ENCODE measurements around the gene SCPEP1.
"Not testable (repeated sequence)": the region's sequence is repeated elsewhere in the genome, so short reads cannot be mapped to it uniquely, and the experiment has no call there.

SCPEP1 gene

GRCh38 chr17:56977673-56978395 lies at the start of gene SCPEP1:
Gene SCPEP1, plus strand, starts transcription at chr17:56978131. Its CDS starts 29 bp downstream, at chr17:56978160.
- DNase-seq: peak; percentile 34 to 93 (median 84)

GRCh38 chr17:56928586-56928985 lies 49.3 kb upstream of the SCPEP1 start:
- DNase-seq: no peak

- no peak for DNase-seq
Measured at GRCh38 chr17:56929362-56929969, 48.5 kb upstream of the SCPEP1 start.

DNA sequence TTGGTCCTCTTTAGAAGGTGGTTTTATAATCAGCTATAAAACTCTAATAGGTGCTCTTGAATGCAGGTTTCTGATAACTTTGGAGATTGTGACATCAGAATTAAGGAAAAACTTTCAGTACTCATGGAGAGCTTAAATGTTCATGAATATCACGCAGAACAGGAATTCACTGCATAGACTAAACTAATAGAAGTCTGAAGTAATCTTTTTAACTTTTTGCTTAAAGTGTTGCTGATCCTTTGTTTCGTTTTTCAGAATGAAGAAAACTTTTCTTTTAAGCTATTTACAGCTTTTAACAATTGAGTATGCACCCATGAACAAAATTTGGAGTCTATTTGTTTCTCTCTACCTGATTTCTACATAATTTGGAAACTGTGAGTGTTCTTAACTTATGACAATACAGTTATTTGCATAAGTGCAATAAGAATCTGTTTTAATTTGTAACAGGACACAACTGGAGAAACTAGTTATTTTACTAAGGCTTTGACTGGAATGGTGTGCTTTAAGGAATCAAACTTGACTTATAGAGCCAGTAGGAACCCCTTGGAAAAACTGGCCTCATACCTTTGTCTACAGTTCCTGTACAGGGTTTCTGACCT lies 47.1 kb upstream of the SCPEP1 start:
- DNase-seq: no peak

DNA sequence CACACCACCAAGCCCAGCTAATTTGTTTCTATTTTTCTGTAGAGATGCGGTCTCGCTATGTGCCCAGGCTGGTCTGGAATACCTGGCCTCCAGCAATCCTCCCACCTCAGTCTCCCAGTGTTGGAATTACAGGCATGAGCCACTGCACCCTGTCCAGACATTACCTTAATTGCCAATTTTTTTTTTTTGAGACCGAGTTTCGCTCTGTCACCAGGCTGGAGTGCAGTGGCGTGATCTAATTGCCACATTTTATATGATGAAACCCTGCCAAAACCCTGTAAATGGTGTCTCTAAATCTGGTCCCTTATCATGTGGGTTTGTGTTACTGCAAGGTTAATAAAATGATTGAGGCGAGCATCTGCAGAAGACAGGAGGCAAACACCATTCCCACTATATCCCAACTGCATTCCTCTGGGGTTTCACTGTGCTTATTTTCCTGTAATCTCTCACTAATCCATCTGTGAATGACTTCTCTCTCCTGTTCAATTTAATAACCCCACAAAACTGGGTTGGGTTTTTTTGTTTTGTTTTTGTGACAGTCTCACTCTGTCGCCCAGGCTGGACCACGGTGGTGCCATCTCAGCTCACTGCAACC lies 44.7 kb upstream of the SCPEP1 start:
- DNase-seq: no peak

- no peak for DNase-seq
Measured at GRCh38 chr17:56933868-56934267, 44.1 kb upstream of the SCPEP1 start.

GRCh38 chr17:56934280-56934679 lies 43.7 kb upstream of the SCPEP1 start:
- no peak for DNase-seq

GRCh38 chr17:56935461-56935860 lies 42.5 kb upstream of the SCPEP1 start:
- no peak for DNase-seq

GRCh38 chr17:56936697-56937322 lies 41.1 kb upstream of the SCPEP1 start:
- DNase-seq: no peak

DNA sequence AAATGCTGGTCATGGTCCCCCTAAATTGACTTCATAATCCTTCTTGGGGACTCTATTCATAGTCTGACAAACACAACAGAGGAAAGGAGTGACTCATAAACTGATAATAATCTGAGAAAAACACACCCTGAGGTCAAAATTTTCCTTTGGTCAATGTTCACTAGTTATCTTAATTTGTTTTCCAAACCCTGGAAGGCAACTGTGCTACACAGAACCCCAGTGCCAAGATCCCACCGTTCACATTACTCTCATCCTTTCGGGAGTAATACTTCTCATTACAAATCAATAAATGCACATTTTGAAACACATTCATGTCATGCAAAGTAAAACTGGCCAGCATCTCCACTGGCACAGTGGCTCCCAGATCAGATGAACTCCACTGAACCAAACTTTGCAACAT lies 40.2 kb upstream of the SCPEP1 start:
- no peak for DNase-seq

- not testable (repeated sequence) for DNase-seq
Measured at GRCh38 chr17:56938206-56938605, 39.7 kb upstream of the SCPEP1 start.

DNA sequence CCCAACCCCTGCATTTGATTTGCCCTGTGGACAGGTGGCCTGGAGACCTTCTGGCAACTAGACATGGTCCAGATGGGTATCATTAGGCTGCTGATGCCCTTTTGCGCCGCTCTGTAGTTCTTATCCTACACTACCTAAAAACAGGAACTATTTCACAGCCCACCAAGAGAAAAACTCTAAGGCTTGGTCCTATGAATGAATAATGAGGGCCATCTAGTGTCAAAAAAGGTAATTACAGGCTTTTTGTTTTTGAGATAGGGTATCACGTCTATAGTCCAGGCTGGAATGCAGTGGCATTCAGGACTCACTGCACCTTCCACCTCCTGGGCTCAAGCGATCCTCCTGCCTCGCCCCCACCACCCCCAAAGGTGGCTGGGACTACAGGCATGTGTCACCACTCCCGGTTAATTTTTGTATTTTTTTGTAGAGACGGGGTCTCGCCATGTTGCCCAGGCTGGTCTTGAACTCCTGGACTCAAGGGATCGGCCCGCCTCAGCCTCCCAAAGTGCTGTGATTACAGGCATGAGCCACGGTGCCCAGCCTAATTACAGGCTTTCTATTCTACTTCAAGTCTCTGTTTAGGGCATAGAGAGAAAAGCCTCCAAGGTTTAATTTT lies 38.0 kb upstream of the SCPEP1 start:
- no peak for DNase-seq

- DNase-seq: no peak
Measured at GRCh38 chr17:56943505-56944125, 34.3 kb upstream of the SCPEP1 start.

DNA sequence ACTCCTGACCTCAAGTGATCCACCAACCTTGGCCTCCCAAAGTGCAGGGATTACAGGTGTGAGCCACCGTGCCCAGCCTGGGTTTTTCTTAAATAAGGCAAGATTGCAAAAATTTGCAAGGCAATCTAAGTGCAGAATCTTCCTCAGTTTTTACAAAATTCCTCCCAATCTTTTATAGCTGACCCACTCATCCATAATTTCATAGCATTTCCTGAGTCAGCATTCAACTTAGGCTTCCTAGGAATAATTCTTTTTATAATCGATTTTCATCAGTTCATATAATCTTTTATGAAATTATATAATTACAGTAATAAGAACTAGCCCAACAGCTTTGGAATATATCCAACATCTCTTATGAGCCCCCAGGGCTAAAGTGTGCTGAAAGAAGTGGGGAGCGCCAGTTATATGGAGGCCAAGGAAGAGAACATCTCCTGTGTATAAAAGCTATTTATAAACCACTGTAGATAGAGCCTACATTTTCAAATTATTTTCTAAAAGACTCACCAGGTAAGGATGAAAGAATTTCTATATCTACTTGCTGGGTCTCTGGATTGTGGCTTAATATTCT lies 31.9 kb upstream of the SCPEP1 start:
- no peak for DNase-seq

- no peak for DNase-seq
Measured at GRCh38 chr17:56947741-56948140, 30.2 kb upstream of the SCPEP1 start.

- no peak for DNase-seq
Measured at GRCh38 chr17:56948491-56948890, 29.4 kb upstream of the SCPEP1 start.

DNA sequence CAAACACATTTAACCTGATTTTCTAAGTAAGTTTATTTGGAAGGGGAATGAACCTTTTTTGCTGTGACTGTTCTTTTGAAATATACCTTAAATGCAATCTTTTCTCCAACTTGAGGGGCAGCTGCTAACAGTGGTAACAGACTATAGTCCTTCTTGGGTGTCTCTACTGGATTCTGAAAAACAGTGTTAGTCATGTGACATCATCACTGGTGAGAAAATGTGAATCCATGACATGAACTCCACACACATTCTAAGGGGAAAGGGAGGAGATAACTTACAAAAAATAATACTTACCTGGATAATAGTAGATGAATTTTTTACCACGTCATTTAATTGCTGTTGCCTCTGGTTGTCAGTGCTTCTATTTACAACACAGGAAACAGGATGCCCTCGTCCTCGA lies 28.3 kb upstream of the SCPEP1 start:
- DNase-seq: no peak

DNA sequence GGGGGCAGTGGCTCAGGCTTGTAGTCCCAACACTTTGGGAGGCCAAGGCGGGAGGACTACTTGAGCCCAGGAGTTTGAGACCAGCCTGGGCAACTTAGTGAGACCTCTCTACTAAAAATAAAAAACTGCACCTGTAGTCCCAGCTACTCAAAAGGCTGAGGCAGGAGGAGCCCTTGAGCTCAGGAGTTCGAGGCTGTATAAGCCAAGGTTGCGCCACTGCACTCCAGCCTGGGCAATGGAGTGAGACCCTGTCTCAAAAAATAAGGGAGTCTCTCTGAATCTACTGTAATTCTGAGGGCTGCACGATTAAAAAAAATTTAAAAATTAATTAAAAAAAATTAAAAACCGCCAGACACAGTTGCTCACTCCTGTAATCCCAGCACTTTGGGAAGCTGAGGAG lies 20.9 kb upstream of the SCPEP1 start:
- DNase-seq: no peak

GRCh38 chr17:56960596-56961538 lies 17.1 kb upstream of the SCPEP1 start, which contains the start of gene COIL:
Gene COIL, minus strand, starts transcription at chr17:56961050. Its CDS starts 31 bp downstream, at chr17:56961019.
- DNase-seq: peak in 55 of 56 donors; percentile 36 to 96 (median 86)

Measured in nucleus accumbens (tissue), 56 donors.